ENCODE results near the gene SERPINA5. TPM values are rescaled to one million over a fixed set of nuclear protein-coding genes. Genes with fewer than 3 reads are reported as not detected.

Gene SERPINA5
- total and polyA plus RNA-seq, 2 of the 13 experiments (the other 11 are each of a cell fraction or from before 2014, with no cell fraction given) = 449 to 498 TPM

GRCh38 chr14:94593749-94594431 lies 12.7 kb downstream of the SERPINA5 start (continued):
- TF ChIP-seq TMF1 (CRISPR knock-in tag; IDR thresholded peaks at IDR 0.05; ENCODE audit: low read depth) (peak; percentile 59; the same call in 1 of the 2 replicates), FOXO1 (CRISPR knock-in tag; IDR thresholded peaks at IDR 0.05) (peak; percentile 100), ZNF329 (CRISPR knock-in tag; IDR thresholded peaks at IDR 0.05; ENCODE audit: low read depth) (peak; percentile 92), HNRNPH1 (optimal IDR thresholded peaks at IDR 0.05; ENCODE audit: low read depth, low read length) (no peak), ELK4 (CRISPR knock-in tag; IDR thresholded peaks at IDR 0.05; ENCODE audit: borderline replicate concordance) (no peak), ZBTB25 (CRISPR knock-in tag; IDR thresholded peaks at IDR 0.05) (peak; percentile 90), BRF2 (CRISPR knock-in tag; IDR thresholded peaks at IDR 0.05) (peak; percentile 92), KIAA2018 (CRISPR knock-in tag; IDR thresholded peaks at IDR 0.05; ENCODE audit: borderline replicate concordance) (no peak), SMC3 (IDR thresholded peaks at IDR 0.05; ENCODE audit: low read length) (peak; percentile 62), ZC3H13 (CRISPR knock-in tag; IDR thresholded peaks at IDR 0.05) (peak; percentile 28; the same call in 1 of the 2 replicates), SNAPC5 (CRISPR knock-in tag; IDR thresholded peaks at IDR 0.05; ENCODE audit: borderline replicate concordance) (peak; percentile 93; the same call in 1 of the 2 replicates), DPF2 (CRISPR knock-in tag; IDR thresholded peaks at IDR 0.05; ENCODE audit: borderline replicate concordance, low read depth) (peak; percentile 99), KMT2B (CRISPR knock-in tag; IDR thresholded peaks at IDR 0.05) (peak; percentile 61; the same call in 1 of the 2 replicates), ZNF780A (CRISPR knock-in tag; IDR thresholded peaks at IDR 0.05) (no peak), ZMYM2 (CRISPR knock-in tag; IDR thresholded peaks at IDR 0.05) (peak; percentile 95)
